ENCODE results near the gene ANKS1B.

The ANKS1B gene

GRCh38 chr12:98725476-98726247 is 1259.1 kb downstream of the ANKS1B start:
- peak; percentile 96 for DNase-seq (ENCODE audit: low spot score)

- DNase-seq (ENCODE audit: low spot score), result no peak
Observed at GRCh38 chr12:98724384-98725155, 1260.2 kb downstream of the ANKS1B start.

GRCh38 chr12:98721204-98721702 is 1263.5 kb downstream of the ANKS1B start:
- DNase-seq (ENCODE audit: low spot score), result no peak

GRCh38 chr12:98719515-98720504 is 1264.9 kb downstream of the ANKS1B start:
- no peak for DNase-seq (ENCODE audit: low spot score)

- no peak for DNase-seq (ENCODE audit: low spot score)
Observed at GRCh38 chr12:98714426-98714825, 1270.3 kb downstream of the ANKS1B start.

GRCh38 chr12:98709022-98709421 is 1275.7 kb downstream of the ANKS1B start:
- no peak for DNase-seq (ENCODE audit: low spot score)

- DNase-seq (ENCODE audit: low spot score), result no peak
Observed at GRCh38 chr12:98701166-98701565, 1283.6 kb downstream of the ANKS1B start.

GRCh38 chr12:98699586-98699985 is 1285.2 kb downstream of the ANKS1B start:
- DNase-seq (ENCODE audit: low spot score), result no peak

GRCh38 chr12:98698603-98699463 is 1285.9 kb downstream of the ANKS1B start:
- DNase-seq (ENCODE audit: low spot score), result peak; percentile 92

- no peak for DNase-seq (ENCODE audit: low spot score)
Observed at GRCh38 chr12:98697209-98697608, 1287.5 kb downstream of the ANKS1B start.

- no peak for DNase-seq (ENCODE audit: low spot score)
Observed at GRCh38 chr12:98696036-98696646, 1288.6 kb downstream of the ANKS1B start.

GRCh38 chr12:98691351-98691750 is 1293.4 kb downstream of the ANKS1B start:
- DNase-seq (ENCODE audit: low spot score), result no peak

- no peak for DNase-seq (ENCODE audit: low spot score)
Observed at GRCh38 chr12:98686603-98687002, 1298.1 kb downstream of the ANKS1B start.
